Epithelial cell of alveolus of lung (primary cell): ENCODE measurements around the gene ASPSCR1. TPM values are rescaled to one million over a fixed set of nuclear protein-coding genes. Genes with fewer than 3 reads are reported as not detected.

ENCODE experiments used
- total RNA-seq: library from RNA; depleted of rRNA; stranded (reverse); fragments of >200 nt; gene quantifications from 2 replicates; pipeline ENCODE4 v1.2.1, GENCODE V29; 2015

ASPSCR1 gene
- 15.5 and 15.8 TPM in 2 replicates for total RNA-seq

DNA sequence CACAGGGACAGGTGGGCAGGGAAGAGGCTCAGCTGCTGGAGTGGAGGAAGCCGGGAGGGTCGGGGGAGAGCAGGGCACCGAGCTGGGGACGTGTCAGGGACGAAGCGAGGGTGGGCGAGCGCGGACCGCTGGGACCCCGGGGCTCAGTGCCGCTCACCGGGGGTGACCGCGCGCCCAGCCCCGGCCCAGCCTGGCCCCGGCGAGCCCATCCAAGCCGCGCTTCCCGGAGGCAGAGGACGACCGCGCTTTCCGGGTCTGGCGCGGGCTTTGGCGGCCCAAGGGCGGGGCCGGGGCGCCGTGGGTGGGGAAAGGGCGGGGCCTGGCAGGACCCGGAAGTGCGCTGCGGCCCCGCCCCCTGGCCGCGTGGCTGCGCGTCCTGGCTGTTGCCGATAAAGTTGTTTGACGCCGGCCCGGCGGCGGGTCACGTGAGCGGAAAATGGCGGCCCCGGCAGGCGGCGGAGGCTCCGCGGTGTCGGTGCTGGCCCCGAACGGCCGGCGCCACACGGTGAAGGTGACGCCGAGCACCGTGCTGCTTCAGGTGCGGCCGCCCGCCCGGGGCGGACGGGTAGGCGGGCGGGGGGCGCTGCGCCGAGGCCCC, at the start of gene ASPSCR1:
TSS of gene ASPSCR1 (plus strand) at position 419 of the 598 bp plus-strand sequence. CDS start at position 437, 18 bp downstream.

DNA sequence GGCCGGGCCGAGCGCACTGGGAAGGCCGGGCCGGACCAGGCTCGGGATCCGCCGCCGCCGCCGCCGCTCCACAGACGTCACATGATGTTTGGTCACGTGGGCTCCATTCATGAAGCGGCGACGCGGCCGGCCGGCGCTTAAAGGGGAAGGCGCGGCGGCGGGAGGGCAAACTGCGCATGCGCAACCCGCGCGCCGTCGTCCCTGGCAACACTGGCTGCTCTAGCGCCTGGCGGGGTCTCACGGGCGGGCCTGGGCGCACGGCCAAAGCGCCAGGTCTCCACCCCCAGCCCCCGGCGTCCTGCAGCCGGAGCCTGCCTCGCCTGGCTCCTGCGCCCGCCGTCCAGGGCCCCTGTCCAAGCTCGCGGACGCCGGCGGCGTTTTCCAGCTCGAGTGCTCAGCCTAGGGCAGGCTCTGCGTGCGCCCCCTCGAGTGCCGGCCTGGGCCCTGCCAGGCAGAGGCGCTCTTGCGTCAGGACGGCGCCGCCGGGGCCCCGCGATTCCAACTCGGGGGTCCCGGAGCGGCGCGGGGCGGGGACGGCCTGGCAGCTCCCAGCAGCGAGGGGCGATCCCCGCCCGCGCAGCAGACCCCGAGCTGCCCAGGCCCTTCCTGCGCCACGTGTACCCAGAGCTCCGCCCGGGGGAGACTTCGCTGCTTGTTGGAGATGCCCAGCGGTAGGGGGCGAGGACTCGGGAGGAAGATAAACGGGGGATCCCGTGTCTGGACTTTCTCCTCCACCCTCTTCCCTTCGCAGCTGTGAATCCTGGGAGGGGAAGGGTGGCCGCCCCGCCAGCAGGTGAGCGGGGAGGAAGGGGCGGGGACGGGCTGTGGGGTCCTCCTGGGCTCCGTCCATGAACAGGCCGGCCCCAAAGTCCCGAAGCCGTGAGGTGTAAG, 49.5 kb upstream of the ASPSCR1 start, which contains the start of gene MAFG:
TSS of gene MAFG (minus strand) at position 83 of the 891 bp plus-strand sequence. CDS start 4,550 bp downstream, outside the sequence.

DNA sequence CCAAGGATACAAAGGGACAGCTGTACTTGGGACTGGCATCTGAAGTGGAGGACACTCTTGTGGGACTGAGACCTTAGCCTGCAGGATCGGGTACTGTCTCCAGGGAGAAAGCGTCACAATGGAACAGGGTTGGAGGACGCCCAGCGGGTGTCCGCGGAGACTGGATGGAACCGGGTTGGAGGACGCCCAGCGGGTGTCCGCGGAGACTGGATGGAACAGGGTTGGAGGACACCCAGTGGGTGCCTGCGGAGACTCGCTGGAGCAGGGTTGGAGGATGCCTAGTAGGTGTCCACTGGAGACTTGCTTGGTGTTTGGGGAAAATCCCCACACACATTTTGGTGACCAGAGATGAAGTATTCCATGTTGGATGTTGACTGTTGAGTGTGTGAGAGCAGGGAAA, 30.2 kb upstream of the ASPSCR1 start, which contains the start of gene MYADML2:
TSS of gene MYADML2 (minus strand) at position 45 of the 400 bp plus-strand sequence. CDS start 5,492 bp downstream, outside the sequence.

GRCh38 chr17:81961087-81961511, 16.3 kb upstream of the ASPSCR1 start, which contains the start of gene NOTUM:
Gene NOTUM (minus strand): TSS chr17:81961187. CDS start chr17:81960909, 278 bp downstream.

GRCh38 chr17:82022310-82022980, 45.0 kb downstream of the ASPSCR1 start, which contains the start of gene CENPX:
Gene CENPX (minus strand): TSS chr17:82022878. CDS start chr17:82022861, 17 bp downstream.

GRCh38 chr17:82022981-82023446, 45.6 kb downstream of the ASPSCR1 start, which contains the start of gene LRRC45:
Gene LRRC45 (plus strand): TSS chr17:82023305. CDS start chr17:82023644, 339 bp downstream.

GRCh38 chr17:82031303-82031884, 54.0 kb downstream of the ASPSCR1 start, which contains the start of gene RAC3:
Gene RAC3 (plus strand): TSS chr17:82031678. CDS start chr17:82031762, 84 bp downstream.

DNA sequence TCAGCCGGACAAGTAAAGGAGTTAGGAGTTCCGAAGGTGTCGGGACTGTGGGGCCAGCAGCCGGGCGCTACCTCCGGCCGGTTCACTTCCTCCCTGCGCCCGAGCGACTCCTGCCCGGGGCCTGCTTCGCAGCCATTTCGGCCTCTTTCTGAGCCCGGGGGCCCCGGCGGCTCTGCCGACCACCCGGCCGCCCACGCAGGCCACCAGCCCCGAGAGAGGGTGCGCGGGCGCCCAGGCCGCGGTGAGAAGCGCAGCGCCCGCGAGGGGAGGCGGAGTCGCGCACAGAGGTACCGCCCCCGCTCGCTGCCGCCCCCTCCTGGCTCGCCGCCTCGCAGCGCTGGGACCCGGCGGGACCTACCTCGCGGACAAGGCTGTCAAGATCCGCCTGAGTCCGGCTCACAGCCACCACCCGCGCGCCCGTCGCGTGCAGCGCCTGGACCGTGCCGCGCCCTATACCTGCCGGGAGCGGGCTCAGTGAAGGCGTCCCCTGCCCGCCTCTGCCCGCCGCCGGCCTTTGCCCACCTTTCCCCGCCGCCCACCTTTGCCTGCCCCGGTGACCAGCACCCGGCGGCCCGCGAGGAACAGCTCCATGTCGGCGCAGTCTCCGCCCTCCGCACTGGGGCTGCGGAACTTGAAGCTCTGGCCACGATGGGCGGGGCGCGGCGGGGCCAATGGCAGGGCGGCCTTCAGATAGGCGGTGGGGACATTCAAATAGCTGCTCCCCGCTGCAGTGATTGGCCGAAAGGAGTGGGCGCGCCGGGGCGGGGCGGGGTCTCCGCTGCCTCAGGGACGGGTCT, 59.9 kb downstream of the ASPSCR1 start, which contains the start of gene DCXR:
TSS of gene DCXR (minus strand) at position 606 of the 797 bp plus-strand sequence. CDS start at position 591, 15 bp downstream.

DNA sequence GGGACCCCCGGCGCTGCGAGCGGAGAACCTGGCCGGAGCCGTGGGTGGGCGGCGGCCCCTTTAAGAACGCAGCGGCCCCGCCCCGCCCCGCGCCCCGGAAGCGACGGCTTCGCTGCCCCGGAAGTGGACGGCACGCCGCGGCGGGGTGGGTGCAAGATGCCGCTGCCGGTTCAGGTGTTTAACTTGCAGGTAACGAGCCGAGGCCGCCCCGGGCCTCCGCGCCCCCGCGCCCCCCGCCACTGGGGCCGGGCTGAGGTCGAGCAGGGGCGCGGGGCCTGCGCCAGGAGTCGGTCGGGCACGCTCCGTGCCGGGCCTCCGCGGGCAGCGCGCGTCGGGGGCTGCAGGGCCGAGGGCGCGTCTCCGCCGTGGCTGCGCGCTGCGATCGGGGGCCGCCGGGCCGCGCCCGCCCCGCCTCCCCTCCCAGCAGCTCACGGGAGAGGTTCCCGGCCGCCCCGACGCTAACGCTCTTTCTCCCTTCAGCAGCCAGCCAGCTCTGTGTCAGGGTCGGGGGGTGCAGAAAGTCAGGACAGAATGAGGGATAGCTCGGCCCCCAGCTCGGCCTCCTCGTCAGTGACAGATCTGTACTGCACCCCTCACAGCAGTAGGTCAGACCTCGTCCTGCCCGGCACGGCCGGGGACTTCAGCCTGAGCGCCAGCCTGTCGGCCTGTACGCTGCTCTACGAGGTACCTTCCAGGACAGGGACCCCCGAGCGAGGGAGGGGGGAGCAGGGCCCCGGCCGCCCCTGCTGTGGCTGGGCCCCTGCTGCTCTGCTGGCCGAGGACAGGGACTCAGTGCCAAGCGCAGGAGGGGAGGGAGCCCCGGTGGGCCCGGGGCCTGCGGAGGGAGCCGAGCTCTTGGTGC, 74.6 kb downstream of the ASPSCR1 start, which contains the start of the genes GPS1 and RFNG:
TSS of gene GPS1 (plus strand) at position 123 of the 862 bp plus-strand sequence. CDS start at position 157, 34 bp downstream.
TSS of gene RFNG (minus strand) at position 36 of the 862 bp plus-strand sequence. CDS start 45 bp downstream, outside the sequence.

DNA sequence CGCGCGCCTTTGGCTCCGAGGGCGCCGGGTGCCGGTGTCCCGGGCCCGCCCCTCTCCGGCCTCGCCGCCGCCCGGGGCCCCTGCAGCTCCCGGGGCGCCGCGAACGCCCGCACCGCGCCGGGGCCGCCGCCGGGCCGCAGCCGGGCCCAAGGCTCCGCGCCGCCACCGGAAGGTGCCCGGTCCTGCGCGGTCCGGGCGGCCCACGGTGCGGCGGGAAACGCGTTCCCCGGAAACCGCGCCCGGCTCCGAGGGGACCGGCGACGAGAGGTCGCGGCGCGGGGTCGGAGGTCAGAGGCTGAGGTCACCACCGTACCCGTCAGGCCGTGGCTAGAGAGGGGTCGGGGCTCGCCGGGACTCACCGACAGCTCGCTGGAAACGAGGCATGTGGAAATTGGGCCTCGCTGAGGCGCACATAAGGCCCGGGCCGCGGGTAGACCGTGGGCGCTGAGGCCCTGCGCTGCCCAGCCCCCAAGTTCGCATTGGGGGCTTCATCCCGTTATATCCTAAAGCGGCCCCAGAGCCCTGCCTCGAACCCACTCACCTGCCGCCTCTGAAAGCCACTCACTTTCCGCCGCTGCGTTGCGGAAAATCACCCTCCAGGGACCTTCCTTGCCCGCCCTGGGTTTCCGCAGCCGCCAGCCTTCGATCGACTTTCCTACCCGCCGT, 88.3 kb downstream of the ASPSCR1 start, which contains the start of gene DUS1L:
TSS of gene DUS1L (minus strand) at position 167 of the 666 bp plus-strand sequence. CDS start 745 bp downstream, outside the sequence.

Other genes with a start within 250 kb of the ASPSCR1 start
- not detected in 2 replicates for gene GCGR, start 173.5 kb upstream of the ASPSCR1 start, total RNA-seq
- 69.5 and 121 TPM in 2 replicates for gene MCRIP1, start 144.3 kb upstream of the ASPSCR1 start, total RNA-seq
- gene PPP1R27, start 142.6 kb upstream of the ASPSCR1 start, total RNA-seq: not detected in 2 replicates
- 1,783 and 2,221 TPM in 2 replicates for gene P4HB, start 117.1 kb upstream of the ASPSCR1 start, total RNA-seq
- 143 and 305 TPM in 2 replicates for gene ARHGDIA, start 106.3 kb upstream of the ASPSCR1 start, total RNA-seq
- 47.7 and 158 TPM in 2 replicates for gene ALYREF, start 86.0 kb upstream of the ASPSCR1 start, total RNA-seq
- gene ANAPC11, start 85.9 kb upstream of the ASPSCR1 start, total RNA-seq: 147 and 313 TPM in 2 replicates
- gene NPB, start 75.4 kb upstream of the ASPSCR1 start, total RNA-seq: 0.26 and 0.48 TPM in 2 replicates
- gene PCYT2, start 66.2 kb upstream of the ASPSCR1 start, total RNA-seq: 19.0 and 74.9 TPM in 2 replicates
- 11.1 and 20.7 TPM in 2 replicates for gene SIRT7, start 59.5 kb upstream of the ASPSCR1 start, total RNA-seq
- gene MAFG, start 49.9 kb upstream of the ASPSCR1 start, total RNA-seq: 12.1 and 15.1 TPM in 2 replicates
- 54.9 and 180 TPM in 2 replicates for gene PYCR1, start 40.3 kb upstream of the ASPSCR1 start, total RNA-seq
- not detected in 2 replicates for gene MYADML2, start 30.4 kb upstream of the ASPSCR1 start, total RNA-seq
- gene NOTUM, start 16.4 kb upstream of the ASPSCR1 start, total RNA-seq: 0.13 and 0.48 TPM in 2 replicates
- 29.1 and 76.7 TPM in 2 replicates for gene CENPX, start 45.2 kb downstream of the ASPSCR1 start, total RNA-seq
- 9.8 and 15.6 TPM in 2 replicates for gene LRRC45, start 45.7 kb downstream of the ASPSCR1 start, total RNA-seq
- 25.0 and 38.6 TPM in 2 replicates for gene RAC3, start 54.0 kb downstream of the ASPSCR1 start, total RNA-seq
- gene DCXR, start 60.1 kb downstream of the ASPSCR1 start, total RNA-seq: 79.3 and 86.3 TPM in 2 replicates
- 46.9 and 63.2 TPM in 2 replicates for gene RFNG, start 74.2 kb downstream of the ASPSCR1 start, total RNA-seq
- gene GPS1, start 74.3 kb downstream of the ASPSCR1 start, total RNA-seq: 116 and 126 TPM in 2 replicates
- 30.9 and 37.4 TPM in 2 replicates for gene DUS1L, start 88.2 kb downstream of the ASPSCR1 start, total RNA-seq
- 57.2 and 289 TPM in 2 replicates for gene FASN, start 120.6 kb downstream of the ASPSCR1 start, total RNA-seq
- gene CCDC57, start 235.2 kb downstream of the ASPSCR1 start, total RNA-seq: 6.9 and 16.5 TPM in 2 replicates